Measurements from ENCODE around the gene RALBP1. TPM values are rescaled to one million over a fixed set of nuclear protein-coding genes. Genes with fewer than 3 reads are reported as not detected.

RALBP1 gene
- total RNA-seq, 2 experiments from 2014 or later = 47.3 to 48.4 TPM

DNA sequence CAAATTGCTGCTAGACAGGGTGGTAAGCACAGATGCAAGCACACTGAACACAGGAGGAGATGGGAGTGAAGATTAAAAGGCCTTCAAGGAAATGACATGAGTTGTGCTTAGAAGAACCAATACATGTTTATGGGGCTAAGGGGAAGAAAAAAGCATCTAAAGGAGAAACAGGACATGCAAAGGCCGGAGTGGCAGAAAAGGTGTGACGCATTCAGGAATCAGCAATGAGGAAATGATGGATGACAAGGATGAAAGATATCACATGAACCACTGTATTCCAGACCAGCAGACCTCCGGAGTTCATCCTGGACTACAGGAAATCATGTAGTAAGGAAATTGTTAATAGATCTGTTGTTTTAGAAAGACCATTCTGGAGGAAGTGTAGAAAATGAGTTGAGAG, 96.2 kb downstream of the RALBP1 start:
- no peaks in the 10 kb centered on the region for H3K9me3 Mint-ChIP-seq
- H3K27me3 Mint-ChIP-seq = no peaks in the 10 kb centered on the region
- H3K27ac Mint-ChIP-seq = no peak overlapping the region
- DNase-seq = no peak
- H3K36me3 Mint-ChIP-seq (ENCODE audit: low read depth) = peaks cover 25% of the 10 kb centered on the region
- ChIA-PET POLR2A (no interaction called here), CTCF (interaction anchor here (1.5 kb wide), 1 partner anchor 9 kb away, joined by 3 read pairs; no protein-coding TSS in a partner anchor)
- H3K4me1 Mint-ChIP-seq = peaks cover 4% of the 10 kb centered on the region
- H3K4me3 Mint-ChIP-seq = no peak overlapping the region

DNA sequence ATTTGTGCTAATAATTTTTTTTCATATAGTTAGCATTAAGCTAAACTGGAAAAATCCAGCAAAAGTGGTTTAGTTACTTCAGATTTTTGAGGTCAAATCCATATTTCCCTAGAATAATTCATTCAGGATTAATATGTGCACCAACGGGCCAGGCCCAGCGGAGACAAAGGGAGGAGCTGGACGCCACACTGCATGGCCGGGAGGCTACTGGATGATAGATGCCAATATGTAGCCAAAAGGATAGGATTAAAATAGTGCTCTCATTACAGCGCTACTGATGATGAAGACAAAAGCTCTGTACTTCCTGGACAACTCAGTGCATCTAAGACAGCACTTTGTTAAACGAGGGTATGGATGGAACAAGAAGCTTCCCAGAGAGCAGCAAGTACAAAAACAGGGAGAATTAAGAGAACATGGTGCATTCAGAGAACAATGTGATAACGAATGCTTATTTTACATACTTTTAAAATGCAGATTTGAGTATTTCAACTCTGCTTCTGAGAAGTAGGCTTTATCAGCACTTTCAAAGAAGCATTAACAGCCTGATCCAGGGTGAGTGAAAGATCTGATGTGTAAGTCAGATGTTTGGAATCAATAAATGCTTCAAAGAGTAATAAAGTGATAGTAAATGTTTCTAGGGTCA, 99.3 kb downstream of the RALBP1 start:
- DNase-seq = no peak
- H3K27ac Mint-ChIP-seq = no peak overlapping the region
- no peak overlapping the region for H3K4me3 Mint-ChIP-seq
- H3K36me3 Mint-ChIP-seq (ENCODE audit: low read depth) = peaks cover 20% of the 10 kb centered on the region
- ChIA-PET CTCF (interaction anchor here (2.8 kb wide), 1 partner anchor 11 kb away, joined by 10 read pairs; no protein-coding TSS in a partner anchor), POLR2A (no interaction called here)
- no peaks in the 10 kb centered on the region for H3K9me3 Mint-ChIP-seq
- no peaks in the 10 kb centered on the region for H3K27me3 Mint-ChIP-seq
- peaks cover 1% of the 10 kb centered on the region for H3K4me1 Mint-ChIP-seq

DNA sequence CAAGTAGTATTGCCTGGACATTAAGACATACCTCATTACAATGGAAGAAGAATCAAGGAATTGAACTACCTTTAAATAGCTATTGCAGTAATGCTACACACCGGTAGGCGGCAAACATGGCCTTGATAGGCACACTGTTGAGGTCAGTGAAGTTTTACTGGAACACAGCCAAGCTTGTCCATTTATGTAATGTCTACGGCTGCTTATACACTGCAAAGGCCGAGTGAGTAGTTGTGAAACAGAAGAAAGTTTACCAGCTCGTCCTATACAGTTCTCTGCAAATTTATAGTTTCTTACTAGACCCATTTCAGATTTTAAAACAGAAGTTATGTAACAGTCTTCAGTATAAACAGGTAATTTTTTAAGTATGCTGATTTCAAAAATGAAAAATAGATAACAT, 100.2 kb downstream of the RALBP1 start:
- peaks cover 19% of the 10 kb centered on the region for H3K36me3 Mint-ChIP-seq (ENCODE audit: low read depth)
- no peaks in the 10 kb centered on the region for H3K9me3 Mint-ChIP-seq
- DNase-seq = peak; percentile 46
- ChIA-PET CTCF (interaction anchor here (2.8 kb wide), 1 partner anchor 12 kb away, joined by 10 read pairs; no protein-coding TSS in a partner anchor), POLR2A (no interaction called here)
- no peak overlapping the region for H3K27ac Mint-ChIP-seq
- no peak overlapping the region for H3K4me3 Mint-ChIP-seq
- H3K27me3 Mint-ChIP-seq = no peaks in the 10 kb centered on the region
- peaks cover 1% of the 10 kb centered on the region for H3K4me1 Mint-ChIP-seq

DNA sequence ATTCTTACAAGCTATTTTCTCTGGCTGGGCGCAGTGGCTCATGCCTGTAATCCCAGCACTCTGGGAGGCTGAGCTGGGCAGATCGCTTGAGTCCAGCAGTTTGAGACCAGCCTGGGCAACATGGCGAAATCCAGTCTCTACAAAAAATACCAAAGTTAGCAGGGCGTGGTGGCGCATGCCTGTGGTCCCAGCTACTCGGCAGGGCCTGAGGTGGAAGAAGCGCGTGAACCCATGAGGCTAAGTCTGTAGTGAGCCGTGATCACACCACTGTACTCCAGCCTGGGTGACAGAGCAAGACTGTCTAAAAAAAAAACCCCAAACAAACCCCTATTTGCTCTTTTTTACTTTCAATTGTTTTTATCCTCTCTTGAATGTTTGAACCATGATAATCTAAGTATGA, 102.0 kb downstream of the RALBP1 start:
- CTCF ChIA-PET = no interaction called here
- H3K4me1 Mint-ChIP-seq = no peaks in the 10 kb centered on the region
- H3K27ac Mint-ChIP-seq = no peak overlapping the region
- no peak for DNase-seq
- H3K4me3 Mint-ChIP-seq = no peak overlapping the region
- no peaks in the 10 kb centered on the region for H3K27me3 Mint-ChIP-seq
- POLR2A ChIA-PET = no interaction called here
- peaks cover 3% of the 10 kb centered on the region for H3K9me3 Mint-ChIP-seq
- H3K36me3 Mint-ChIP-seq (ENCODE audit: low read depth) = peaks cover 32% of the 10 kb centered on the region

- Mint-ChIP-seq H3K27me3 (no peaks in the 10 kb centered on the region), H3K4me1 (no peaks in the 10 kb centered on the region), H3K4me3 (no peak overlapping the region), H3K36me3 (ENCODE audit: low read depth) (peaks cover 40% of the 10 kb centered on the region), H3K27ac (no peak overlapping the region), H3K9me3 (peaks cover 3% of the 10 kb centered on the region)
- ChIA-PET CTCF (interaction anchor here (0.6 kb wide), 1 partner anchor 1652 kb away, joined by 3 read pairs; no protein-coding TSS in a partner anchor), POLR2A (no interaction called here)
- DNase-seq = no peak
These were observed 103.0 kb downstream of the RALBP1 start for GRCh38 chr18:9578306-9578705.

DNA sequence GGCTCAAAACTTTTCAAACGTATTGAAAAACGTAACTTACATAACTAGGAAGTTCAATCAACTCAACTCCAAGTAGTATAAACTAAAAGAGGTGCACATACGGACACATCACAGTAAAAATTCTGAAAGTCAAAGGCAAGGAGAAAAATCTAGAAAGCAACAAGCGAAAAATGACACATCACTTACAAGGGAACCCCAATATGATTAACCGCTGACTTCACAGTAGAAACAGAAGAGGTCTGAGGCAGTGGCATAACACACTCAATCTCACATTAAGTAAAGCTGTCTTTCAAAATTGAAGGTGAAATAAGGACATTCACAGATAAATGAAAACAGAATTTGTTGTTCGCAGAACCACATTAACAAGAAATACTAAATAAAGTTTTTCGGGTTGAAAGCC, 106.4 kb downstream of the RALBP1 start:
- no peak for DNase-seq
- ChIA-PET POLR2A (no interaction called here), CTCF (no interaction called here)
- H3K4me1 Mint-ChIP-seq = no peaks in the 10 kb centered on the region
- no peak overlapping the region for H3K27ac Mint-ChIP-seq
- H3K9me3 Mint-ChIP-seq = peaks cover 3% of the 10 kb centered on the region
- H3K36me3 Mint-ChIP-seq (ENCODE audit: low read depth) = peaks cover 40% of the 10 kb centered on the region
- no peak overlapping the region for H3K4me3 Mint-ChIP-seq
- H3K27me3 Mint-ChIP-seq = no peaks in the 10 kb centered on the region

DNA sequence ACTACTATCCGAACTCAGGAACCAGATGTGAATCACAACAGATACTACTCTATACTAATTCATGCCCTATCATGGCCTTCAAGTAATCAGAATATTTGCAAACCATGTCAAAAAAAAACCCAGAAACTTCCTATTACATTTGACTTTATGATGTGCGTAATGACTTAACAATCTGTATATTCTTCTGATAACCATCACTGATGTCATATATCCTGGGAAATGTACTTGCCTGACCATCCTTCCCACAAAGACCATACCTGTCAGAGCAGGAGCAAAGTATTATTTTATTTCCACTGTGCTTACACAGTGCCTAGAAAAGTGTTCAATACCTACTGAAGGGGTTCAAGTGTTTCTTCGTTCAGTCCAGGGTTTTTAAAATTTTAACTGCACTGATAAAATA, 111.5 kb downstream of the RALBP1 start:
- H3K36me3 Mint-ChIP-seq (ENCODE audit: low read depth) = peaks cover 43% of the 10 kb centered on the region
- CTCF ChIA-PET = no interaction called here
- H3K27me3 Mint-ChIP-seq = no peaks in the 10 kb centered on the region
- no peak overlapping the region for H3K27ac Mint-ChIP-seq
- H3K9me3 Mint-ChIP-seq = no peaks in the 10 kb centered on the region
- H3K4me1 Mint-ChIP-seq = no peaks in the 10 kb centered on the region
- no peak overlapping the region for H3K4me3 Mint-ChIP-seq
- no peak for DNase-seq
- POLR2A ChIA-PET = no interaction called here

Other genes with a start within 250 kb of the RALBP1 start
- 1 to 10 TPM; 6.1 to 6.5 TPM for gene TWSG1, start 140.7 kb upstream of the RALBP1 start, total RNA-seq
- gene PPP4R1, start 139.0 kb downstream of the RALBP1 start, total RNA-seq = 10 to 100 TPM; 48.4 to 49.7 TPM
- gene RAB31, start 232.8 kb downstream of the RALBP1 start, total RNA-seq = 1 to 10 TPM in 1 of 2 experiments, under 1 TPM in 1; 0.92 to 1.3 TPM